IMR-90 (cell line): ENCODE measurements around the gene SMOC1. TPM values are rescaled to one million over a fixed set of nuclear protein-coding genes. Genes with fewer than 3 reads are reported as not detected.

ENCODE experiments used
- ATAC-seq: fragments of 200-7000 bp; cut with Tn5 transposase; 2 replicates; pipeline ENCODE4 v1.9.1; 2020; ENCODE audit warnings: low read depth, mild to moderate bottlenecking, moderate library complexity
- BruUV-seq: library from RNA; stranded (reverse); fragments of 400-500 nt; replicated peaks from 2 replicates; lab custom pipeline; 2021; lab: Mats Ljungman, UMichigan
- CTCF ChIA-PET: fragments of 300-600 bp; formaldehyde crosslinking; extraction: SDS; loops from one replicate; lab custom pipeline; 2021; ENCODE audit warnings: antibody characterized with exemption; lab: Yijun Ruan, JAX
- POLR2A ChIA-PET: fragments of 300-600 bp; sonication (Branson Sonifier 250); formaldehyde crosslinking; loops from one replicate; lab custom pipeline; 2022; ENCODE audit warnings: antibody characterized with exemption; ENCODE audit not compliant: unreplicated experiment; lab: Charles Lee
- DNase-seq: peaks from one replicate; pipeline ENCODE4 v3.0.0; 2013
- H2AFZ ChIP-seq: replicated peaks from 2 replicates; pipeline ENCODE3; 2013; ENCODE audit warnings: low read length, mild to moderate bottlenecking; ENCODE audit not compliant: poor library complexity
- H2AK5ac ChIP-seq: 2 replicates; pipeline ENCODE4 v1.6.1; 2013; ENCODE audit warnings: low read depth, low read length, inconsistent platforms
- H2AK9ac ChIP-seq: replicated peaks from 2 replicates; pipeline ENCODE3; 2013; ENCODE audit warnings: mild to moderate bottlenecking, low read depth, low read length, moderate library complexity; ENCODE audit not compliant: poor library complexity
- H2BK120ac ChIP-seq: 2 replicates; pipeline ENCODE4 v1.6.1; 2013; ENCODE audit warnings: low read depth, low read length, inconsistent platforms
- H2BK15ac ChIP-seq: 3 replicates; pipeline ENCODE4 v1.6.1; 2013; ENCODE audit warnings: low read depth, low read length, inconsistent platforms
- H2BK20ac ChIP-seq: 2 replicates; pipeline ENCODE4 v1.6.1; 2013; ENCODE audit warnings: low read depth, mild to moderate bottlenecking, inconsistent platforms, low read length, moderate library complexity
- H2BK5ac ChIP-seq: 2 replicates; pipeline ENCODE4 v1.6.1; 2013; ENCODE audit warnings: mild to moderate bottlenecking, low read depth, low read length, inconsistent platforms; ENCODE audit not compliant: poor library complexity, severe bottlenecking
- H3K14ac ChIP-seq: replicated peaks from 2 replicates; pipeline ENCODE4 v1.6.1; 2013; ENCODE audit warnings: low read depth, low read length, inconsistent platforms
- H3K18ac ChIP-seq: 2 replicates; pipeline ENCODE4 v1.6.1; 2013; ENCODE audit warnings: low read depth, low read length, control low read depth
- H3K23ac ChIP-seq: 2 replicates; pipeline ENCODE4 v1.6.1; 2013; ENCODE audit warnings: low read depth, low read length, inconsistent platforms
- H3K27ac ChIP-seq: 2 replicates; pipeline ENCODE4 v1.5.1; 2013; ENCODE audit warnings: mild to moderate bottlenecking, control low read depth, low read length; ENCODE audit not compliant: insufficient read depth
- H3K27me3 ChIP-seq: 2 replicates; pipeline ENCODE4 v1.6.1; 2013; ENCODE audit warnings: low read length; ENCODE audit not compliant: control insufficient read depth, insufficient read depth
- H3K36me3 ChIP-seq: 2 replicates; pipeline ENCODE4 v1.6.1; 2013; ENCODE audit warnings: low read length, mixed read lengths; ENCODE audit not compliant: control insufficient read depth, insufficient read depth
- H3K4ac ChIP-seq: 2 replicates; pipeline ENCODE4 v1.6.1; 2013; ENCODE audit warnings: low read depth, low read length, inconsistent platforms
- H3K4me1 ChIP-seq: 2 replicates; pipeline ENCODE4 v1.6.1; 2013; ENCODE audit warnings: low read length, mixed read lengths; ENCODE audit not compliant: control insufficient read depth, insufficient read depth
- H3K4me2 ChIP-seq: 2 replicates; pipeline ENCODE4 v1.6.1; 2013; ENCODE audit warnings: low read depth, mild to moderate bottlenecking, control low read depth, low read length, moderate library complexity
- H3K4me3 ChIP-seq: 2 replicates; pipeline ENCODE4 v1.5.1; 2013; ENCODE audit warnings: low read depth, mild to moderate bottlenecking, control low read depth, low read length, moderate library complexity; ENCODE audit not compliant: insufficient read depth
- H3K56ac ChIP-seq: 2 replicates; pipeline ENCODE4 v1.6.1; 2013; ENCODE audit warnings: low read length, inconsistent platforms; ENCODE audit not compliant: insufficient read depth; ENCODE audit errors: extremely low read depth
- H3K79me1 ChIP-seq, 2 experiments: 2 replicates each; pipeline ENCODE4 v1.6.1; 2013; ENCODE audit warnings: low read length in 2 of 2, inconsistent platforms in 1 of 2, low read depth in 1 of 2
- H3K9ac ChIP-seq: 2 replicates; pipeline ENCODE4 v1.6.1; 2013; ENCODE audit warnings: low read depth, low read length, control low read depth
- H3K9me1 ChIP-seq: 2 replicates; pipeline ENCODE4 v1.6.1; 2013; ENCODE audit warnings: low read length, inconsistent platforms; ENCODE audit not compliant: insufficient read depth
- H3K9me3 ChIP-seq: 2 replicates; pipeline ENCODE4 v1.6.1; 2013; ENCODE audit warnings: low read length; ENCODE audit not compliant: control insufficient read depth, insufficient read depth
- H4K20me1 ChIP-seq: 2 replicates; pipeline ENCODE4 v1.6.1; 2013; ENCODE audit warnings: low read length, inconsistent platforms; ENCODE audit not compliant: insufficient read depth
- H4K5ac ChIP-seq: 2 replicates; pipeline ENCODE4 v1.6.1; 2013; ENCODE audit warnings: mild to moderate bottlenecking, low read depth, low read length, control low read depth
- H4K8ac ChIP-seq, 2 experiments: 2 replicates each; pipeline ENCODE4 v1.6.1; 2013; ENCODE audit warnings: low read depth in 2 of 2, low read length in 2 of 2, control low read depth in 1 of 2, inconsistent platforms in 1 of 2
- H4K91ac ChIP-seq: 2 replicates; pipeline ENCODE4 v1.6.1; 2013; ENCODE audit warnings: low read depth, low read length, inconsistent platforms; ENCODE audit not compliant: insufficient read depth
- BHLHE40 ChIP-seq: fragments of 150-350 bp; IDR thresholded peaks from 2 replicates; pipeline ENCODE4 v1.6.1; 2016; ENCODE audit warnings: mild to moderate bottlenecking, low read depth, low read length
- CEBPB ChIP-seq: IDR thresholded peaks from 2 replicates; pipeline ENCODE4 v1.6.1; 2012; ENCODE audit warnings: low read depth, low read length, improper control_type of control experiment
- CHD1 ChIP-seq: IDR thresholded peaks from 2 replicates; pipeline ENCODE4 v1.6.1; 2012; ENCODE audit warnings: low read depth, low read length, improper control_type of control experiment
- ELK1 ChIP-seq: fragments of 150-350 bp; IDR thresholded peaks from 2 replicates; pipeline ENCODE4 v1.6.1; 2016; ENCODE audit warnings: low read depth, mild to moderate bottlenecking, low read length, moderate library complexity, borderline replicate concordance
- FOS ChIP-seq: fragments of 150-350 bp; IDR thresholded peaks from 2 replicates; pipeline ENCODE4 v1.6.1; 2016; ENCODE audit warnings: low read depth, low read length
- MAFK ChIP-seq: IDR thresholded peaks from 2 replicates; pipeline ENCODE4 v1.6.1; 2012; ENCODE audit warnings: low read depth, low read length, improper control_type of control experiment
- MAZ ChIP-seq: IDR thresholded peaks from 2 replicates; pipeline ENCODE4 v1.6.1; 2012; ENCODE audit warnings: low read depth, mild to moderate bottlenecking, low read length, improper control_type of control experiment, moderate library complexity, borderline replicate concordance
- MXI1 ChIP-seq: IDR thresholded peaks from 2 replicates; pipeline ENCODE4 v1.6.1; 2012; ENCODE audit warnings: low read depth, mild to moderate bottlenecking, low read length, moderate library complexity, borderline replicate concordance
- POLR2A ChIP-seq: IDR thresholded peaks from 2 replicates; pipeline ENCODE4 v1.6.1; 2012; ENCODE audit warnings: mild to moderate bottlenecking, low read depth, low read length
- RAD21 ChIP-seq: IDR thresholded peaks from 2 replicates; pipeline ENCODE4 v1.6.1; 2012; ENCODE audit warnings: low read length, improper control_type of control experiment
- RCOR1 ChIP-seq: IDR thresholded peaks from 2 replicates; pipeline ENCODE4 v1.6.1; 2012; ENCODE audit warnings: mild to moderate bottlenecking, low read length, improper control_type of control experiment; ENCODE audit not compliant: insufficient replicate concordance
- SMC3 ChIP-seq: fragments of 150-350 bp; IDR thresholded peaks from 2 replicates; pipeline ENCODE4 v1.6.1; 2016; ENCODE audit warnings: low read depth, mild to moderate bottlenecking, antibody characterized with exemption, low read length, moderate library complexity
- USF2 ChIP-seq: fragments of 150-350 bp; IDR thresholded peaks from 2 replicates; pipeline ENCODE4 v1.6.1; 2017; ENCODE audit warnings: mild to moderate bottlenecking, antibody characterized with exemption, low read length, low read depth
- dilution Hi-C: fragments of 300-500 bp; cut with HindIII; formaldehyde crosslinking; loops from one replicate; pipeline ENCODE4 v1.14.3; 2018; ENCODE audit warnings: low sequenced_read_pairs; ENCODE audit not compliant: unreplicated experiment
- in situ Hi-C: fragments of 300-500 bp; cut with MboI; formaldehyde crosslinking; loops from 3 replicates; pipeline ENCODE4 v1.14.3; 2019; ENCODE audit warnings: low sequenced_read_pairs, inconsistent platforms, mixed read lengths
- intact Hi-C: fragments of 100-400 bp; cut with micrococcal nuclease; formaldehyde crosslinking; loops from 2 replicates; pipeline ENCODE4 v1.10.0; 2022
- polyA plus RNA-seq, 3 experiments: library from polyadenylated mRNA; depleted of rRNA; stranded (reverse); fragments of >200 nt; gene quantifications; 2 replicates each; pipeline ENCODE4 v1.2.3, GENCODE V29; 2012; ENCODE audit warnings: low replicate concordance in 1 of 3
- total RNA-seq: library from RNA; depleted of rRNA; stranded (reverse); fragments of >200 nt; gene quantifications from 2 replicates; pipeline ENCODE4 v1.2.3, GENCODE V29; 2012
- TF ChIP-seq, protein P1 (sequence below): conservative IDR thresholded peaks from 2 replicates; pipeline ENCODE4 v1.5.1; 2012; ENCODE audit warnings: mild to moderate bottlenecking, low read depth, low read length, improper control_type of control experiment

The SMOC1 gene
- total and polyA plus RNA-seq, 2 of the 4 experiments (the other 2 are of a cell fraction) = 0.90 to 4.1 TPM

DNA sequence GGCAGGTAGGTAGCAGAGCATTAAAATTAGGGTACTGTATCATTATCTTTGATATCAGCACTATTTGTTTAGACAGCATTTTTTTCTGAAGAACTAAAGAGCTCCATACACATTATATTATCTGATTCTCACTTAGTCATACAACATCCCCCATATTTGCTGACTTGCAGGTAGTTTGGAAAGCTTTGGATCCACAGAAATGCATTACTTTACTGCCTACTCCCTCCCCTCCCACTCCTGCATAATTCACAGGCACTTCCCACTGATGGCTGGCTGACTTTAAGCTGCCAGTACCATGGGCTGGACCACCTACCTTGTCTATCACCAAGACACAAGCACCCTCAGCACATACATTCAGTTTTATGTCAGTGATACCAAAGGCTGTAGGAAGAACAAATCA is 199.1 kb downstream of the SMOC1 start:
- no TSS peak for BruUV-seq
- H2BK15ac ChIP-seq = no peak overlapping the region
- no peaks in the 10 kb centered on the region for H3K4me1 ChIP-seq
- H3K9ac ChIP-seq = no peak overlapping the region
- ChIA-PET CTCF (no interaction called here), POLR2A (no interaction called here)
- no peak overlapping the region for H3K18ac ChIP-seq
- H2BK20ac ChIP-seq = no peak overlapping the region
- H3K79me1 ChIP-seq = no peaks in the 10 kb centered on the region
- dilution Hi-C loops (no loop called here), intact Hi-C loops (no loop called here), in situ Hi-C loops (no loop called here)
- no peak overlapping the region for H4K8ac ChIP-seq
- H3K36me3 ChIP-seq = no peaks in the 10 kb centered on the region
- no peak overlapping the region for H4K5ac ChIP-seq
- H3K14ac ChIP-seq = no peak overlapping the region
- H2BK5ac ChIP-seq = no peak overlapping the region
- H4K91ac ChIP-seq = no peak overlapping the region
- no peak overlapping the region for H2AK5ac ChIP-seq
- H3K4ac ChIP-seq = no peak overlapping the region
- H3K23ac ChIP-seq = no peak overlapping the region
- no peak overlapping the region for H2AK9ac ChIP-seq
- H3K27me3 ChIP-seq = peaks cover 7% of the 10 kb centered on the region; the same call in 1 of the 2 replicates
- H3K9me1 ChIP-seq = no peaks in the 10 kb centered on the region
- H3K27ac ChIP-seq = no peak overlapping the region
- no peaks in the 10 kb centered on the region for H3K9me3 ChIP-seq
- H2AFZ ChIP-seq = no peak overlapping the region
- no peak overlapping the region for H2BK120ac ChIP-seq
- H3K4me2 ChIP-seq = no peak overlapping the region
- no peak overlapping the region for H3K56ac ChIP-seq
- DNase-seq = no peak
- TF ChIP-seq, protein P1, sequence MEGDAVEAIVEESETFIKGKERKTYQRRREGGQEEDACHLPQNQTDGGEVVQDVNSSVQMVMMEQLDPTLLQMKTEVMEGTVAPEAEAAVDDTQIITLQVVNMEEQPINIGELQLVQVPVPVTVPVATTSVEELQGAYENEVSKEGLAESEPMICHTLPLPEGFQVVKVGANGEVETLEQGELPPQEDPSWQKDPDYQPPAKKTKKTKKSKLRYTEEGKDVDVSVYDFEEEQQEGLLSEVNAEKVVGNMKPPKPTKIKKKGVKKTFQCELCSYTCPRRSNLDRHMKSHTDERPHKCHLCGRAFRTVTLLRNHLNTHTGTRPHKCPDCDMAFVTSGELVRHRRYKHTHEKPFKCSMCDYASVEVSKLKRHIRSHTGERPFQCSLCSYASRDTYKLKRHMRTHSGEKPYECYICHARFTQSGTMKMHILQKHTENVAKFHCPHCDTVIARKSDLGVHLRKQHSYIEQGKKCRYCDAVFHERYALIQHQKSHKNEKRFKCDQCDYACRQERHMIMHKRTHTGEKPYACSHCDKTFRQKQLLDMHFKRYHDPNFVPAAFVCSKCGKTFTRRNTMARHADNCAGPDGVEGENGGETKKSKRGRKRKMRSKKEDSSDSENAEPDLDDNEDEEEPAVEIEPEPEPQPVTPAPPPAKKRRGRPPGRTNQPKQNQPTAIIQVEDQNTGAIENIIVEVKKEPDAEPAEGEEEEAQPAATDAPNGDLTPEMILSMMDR = no peak
- TF ChIP-seq FOS (no peak), RCOR1 (no peak), SMC3 (no peak), CHD1 (no peak), POLR2A (no peak), RAD21 (no peak), BHLHE40 (no peak), MAZ (no peak), MXI1 (no peak), USF2 (no peak), CEBPB (no peak), ELK1 (no peak), MAFK (no peak)
- ATAC-seq = no peak
- H3K4me3 ChIP-seq = no peak overlapping the region
- H4K20me1 ChIP-seq = no peaks in the 10 kb centered on the region
